Measurements from ENCODE around the gene LHFPL5. TPM values are rescaled to one million over a fixed set of nuclear protein-coding genes. Genes with fewer than 3 reads are reported as not detected.

The LHFPL5 gene
- polyA plus RNA-seq, 1 donor (not counting 4 experiments of a cell fraction or from before 2014, with no cell fraction given): not detected

DNA sequence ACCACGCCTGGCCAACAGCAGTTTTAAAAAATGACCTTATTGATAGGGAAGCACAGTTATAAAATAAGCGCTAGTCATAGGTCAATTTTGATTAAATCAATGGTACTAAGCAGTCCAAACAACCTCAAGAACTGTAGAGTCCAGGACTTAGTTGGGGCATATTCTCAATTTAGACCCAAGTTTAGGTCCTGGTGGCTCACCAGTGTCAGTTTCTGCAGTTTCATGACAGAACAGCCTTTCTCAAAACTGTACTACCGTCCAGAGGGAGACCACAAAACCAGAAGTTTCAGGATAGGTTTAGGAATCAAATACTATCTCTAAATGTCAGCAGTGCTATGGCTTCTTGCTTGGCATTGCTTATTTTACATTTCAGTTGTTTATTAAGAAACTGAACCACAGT lies 39.1 kb downstream of the LHFPL5 start:
- Histone ChIP-seq H3K4me3 (ENCODE audit: control insufficient read depth in 2 of 3, extremely low read depth in 1 of 3, insufficient read depth in 2 of 3, low read depth in 1 of 3, low read length in 3 of 3) (no peak overlapping the region), H3K9me3 (ENCODE audit: control insufficient read depth, low read depth, low read length) (no peaks in the 10 kb centered on the region), H2AFZ (ENCODE audit: control insufficient read depth, low read length) (no peak overlapping the region), H3K9ac (ENCODE audit: control insufficient read depth, extremely low read depth, insufficient read depth, low read length) (no peak overlapping the region), H3K4me1 (ENCODE audit: control insufficient read depth, extremely low read depth, insufficient read depth, low read length) (no peaks in the 10 kb centered on the region), H3K79me2 (ENCODE audit: control insufficient read depth, insufficient read depth, low read length) (no peaks in the 10 kb centered on the region), H3K4me2 (ENCODE audit: control insufficient read depth, extremely low read depth, insufficient read depth, low read depth, low read length) (no peak overlapping the region), H3K9me1 (ENCODE audit: control insufficient read depth, extremely low read depth, insufficient read depth, low read length) (no peaks in the 10 kb centered on the region), H4K20me1 (ENCODE audit: control insufficient read depth, extremely low read depth, insufficient read depth, low read length) (no peaks in the 10 kb centered on the region), H3K36me3 (ENCODE audit: control insufficient read depth in 2 of 2, extremely low read depth in 1 of 2, insufficient read depth in 2 of 2, low read length in 2 of 2) (peaks cover 6 to 7% of the 10 kb centered on the region in 2 experiments), H3K27me3 (ENCODE audit: control insufficient read depth, extremely low read depth, insufficient read depth, low read length) (no peaks in the 10 kb centered on the region), H3K27ac (ENCODE audit: control insufficient read depth, insufficient read depth, low read length) (no peak overlapping the region)
- TF ChIP-seq, protein P1, sequence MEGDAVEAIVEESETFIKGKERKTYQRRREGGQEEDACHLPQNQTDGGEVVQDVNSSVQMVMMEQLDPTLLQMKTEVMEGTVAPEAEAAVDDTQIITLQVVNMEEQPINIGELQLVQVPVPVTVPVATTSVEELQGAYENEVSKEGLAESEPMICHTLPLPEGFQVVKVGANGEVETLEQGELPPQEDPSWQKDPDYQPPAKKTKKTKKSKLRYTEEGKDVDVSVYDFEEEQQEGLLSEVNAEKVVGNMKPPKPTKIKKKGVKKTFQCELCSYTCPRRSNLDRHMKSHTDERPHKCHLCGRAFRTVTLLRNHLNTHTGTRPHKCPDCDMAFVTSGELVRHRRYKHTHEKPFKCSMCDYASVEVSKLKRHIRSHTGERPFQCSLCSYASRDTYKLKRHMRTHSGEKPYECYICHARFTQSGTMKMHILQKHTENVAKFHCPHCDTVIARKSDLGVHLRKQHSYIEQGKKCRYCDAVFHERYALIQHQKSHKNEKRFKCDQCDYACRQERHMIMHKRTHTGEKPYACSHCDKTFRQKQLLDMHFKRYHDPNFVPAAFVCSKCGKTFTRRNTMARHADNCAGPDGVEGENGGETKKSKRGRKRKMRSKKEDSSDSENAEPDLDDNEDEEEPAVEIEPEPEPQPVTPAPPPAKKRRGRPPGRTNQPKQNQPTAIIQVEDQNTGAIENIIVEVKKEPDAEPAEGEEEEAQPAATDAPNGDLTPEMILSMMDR (optimal IDR thresholded peaks at IDR 0.05 in 1 of 3, IDR thresholded peaks at IDR 0.05 in 1 of 3, conservative IDR thresholded peaks at IDR 0.05 in 1 of 3; ENCODE audit: extremely low read depth in 1 of 3, insufficient read depth in 2 of 3, low read length in 3 of 3): no peak
- TF ChIP-seq EZH2 (IDR thresholded peaks at IDR 0.05; ENCODE audit: low read length): no peak
- FAIRE-seq (no peak), DNase-seq (ENCODE audit: low read depth, low spot score) (no peak)
- dilution Hi-C loops (cut with MboI; ENCODE audit: extremely low pct_ligation_motif_present, low sequenced_read_pairs): no loop called here

DNA sequence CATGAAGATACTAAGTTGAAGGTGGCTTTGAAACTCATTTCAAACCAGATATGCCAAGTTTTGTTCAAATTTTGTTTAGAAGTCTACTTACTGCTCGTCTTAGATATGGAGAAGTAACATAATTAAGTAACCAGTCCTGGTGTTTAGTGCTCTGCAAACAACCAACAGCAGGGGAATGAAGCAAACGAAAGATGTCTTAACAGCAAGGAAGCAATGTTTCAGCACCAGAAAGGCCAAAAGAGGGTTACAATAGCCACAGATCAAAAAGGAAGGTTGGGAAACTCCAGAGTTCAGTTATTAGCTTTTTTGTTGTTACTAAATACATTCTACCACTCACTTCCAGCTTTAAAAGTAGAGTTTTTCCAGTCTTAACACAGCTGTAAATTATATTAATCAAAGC lies 45.1 kb downstream of the LHFPL5 start:
- FAIRE-seq (no peak), DNase-seq (ENCODE audit: low read depth, low spot score) (no peak)
- H3K36me3 ChIP-seq (ENCODE audit: control insufficient read depth in 2 of 2, extremely low read depth in 1 of 2, insufficient read depth in 2 of 2, low read length in 2 of 2): peaks cover 6 to 10% of the 10 kb centered on the region in 2 experiments
- H3K27me3 ChIP-seq (ENCODE audit: control insufficient read depth, extremely low read depth, insufficient read depth, low read length): no peaks in the 10 kb centered on the region
- H3K9me1 ChIP-seq (ENCODE audit: control insufficient read depth, extremely low read depth, insufficient read depth, low read length): no peaks in the 10 kb centered on the region
- no peak overlapping the region for H3K9ac ChIP-seq (ENCODE audit: control insufficient read depth, extremely low read depth, insufficient read depth, low read length)
- no peak overlapping the region for H2AFZ ChIP-seq (ENCODE audit: control insufficient read depth, low read length)
- TF ChIP-seq, protein P1 (optimal IDR thresholded peaks at IDR 0.05 in 1 of 3, IDR thresholded peaks at IDR 0.05 in 1 of 3, conservative IDR thresholded peaks at IDR 0.05 in 1 of 3; ENCODE audit: extremely low read depth in 1 of 3, insufficient read depth in 2 of 3, low read length in 3 of 3): no peak
- TF ChIP-seq EZH2 (IDR thresholded peaks at IDR 0.05; ENCODE audit: low read length): no peak
- H4K20me1 ChIP-seq (ENCODE audit: control insufficient read depth, extremely low read depth, insufficient read depth, low read length): no peaks in the 10 kb centered on the region
- no peak overlapping the region for H3K27ac ChIP-seq (ENCODE audit: control insufficient read depth, insufficient read depth, low read length)
- no peaks in the 10 kb centered on the region for H3K79me2 ChIP-seq (ENCODE audit: control insufficient read depth, insufficient read depth, low read length)
- H3K9me3 ChIP-seq (ENCODE audit: control insufficient read depth, low read depth, low read length): no peaks in the 10 kb centered on the region
- no peak overlapping the region for H3K4me2 ChIP-seq (ENCODE audit: control insufficient read depth, extremely low read depth, insufficient read depth, low read depth, low read length)
- no peaks in the 10 kb centered on the region for H3K4me1 ChIP-seq (ENCODE audit: control insufficient read depth, extremely low read depth, insufficient read depth, low read length)
- dilution Hi-C loops (cut with MboI; ENCODE audit: extremely low pct_ligation_motif_present, low sequenced_read_pairs): no loop called here
- no peak overlapping the region for H3K4me3 ChIP-seq (ENCODE audit: control insufficient read depth in 2 of 3, extremely low read depth in 1 of 3, insufficient read depth in 2 of 3, low read depth in 1 of 3, low read length in 3 of 3)

Data from keratinocyte (primary cell).